HepG2 (cell line): ENCODE results near the gene FFAR1. TPM values are rescaled to one million over a fixed set of nuclear protein-coding genes. Genes with fewer than 3 reads are reported as not detected.

Experiments
- ATAC-seq: fragments of 200-7000 bp; cut with Tn5 transposase; 3 replicates; pipeline ENCODE4 v1.9.1; 2020; ENCODE audit warnings: mild to moderate bottlenecking, moderate library complexity
- BruUV-seq: library from RNA; stranded (reverse); fragments of 400-500 nt; replicated peaks from 2 replicates; lab custom pipeline; 2021; lab: Mats Ljungman, UMichigan
- CTCF ChIA-PET: fragments of 300-600 bp; formaldehyde crosslinking; extraction: SDS; loops from one replicate; lab custom pipeline; 2021; ENCODE audit warnings: low total read pairs, inconsistent platforms, low intra/inter-chr PET ratio; lab: Yijun Ruan, JAX
- POLR2A ChIA-PET: fragments of 350-600 bp; sonication (Branson Sonifier 250); formaldehyde crosslinking; loops from one replicate; lab custom pipeline; 2020; ENCODE audit warnings: antibody characterized with exemption, inconsistent platforms; lab: Yijun Ruan, JAX
- DNase-seq: peaks from one replicate; pipeline ENCODE4 v3.0.0-alpha.2; 2015; ENCODE audit warnings: low spot score
- FAIRE-seq: peaks from 3 replicates; lab custom pipeline; 2011; peaks lifted over from hg19 to GRCh38; lab: Jason Lieb, UNC
- H2AFZ ChIP-seq: one replicate; pipeline ENCODE4 v1.6.1; 2011; ENCODE audit warnings: low read length, inconsistent platforms
- H3K27ac ChIP-seq: fragments of 300-600 bp; 3 replicates; pipeline ENCODE4 v1.8.0; 2011; ENCODE audit warnings: mixed run types, mild to moderate bottlenecking, mixed read lengths, low read length, inconsistent platforms; ENCODE audit not compliant: insufficient read depth; ENCODE audit errors: extremely low read length
- H3K27me3 ChIP-seq, 2 experiments: fragments of 200-600 bp in 1 of 2; 2 replicates in 1 of 2; 3 replicates in 1 of 2; pipeline versions ENCODE4 v1.6.0 to v1.8.0; 2011; ENCODE audit warnings: low read length in 2 of 2, mild to moderate bottlenecking in 2 of 2, moderate library complexity in 2 of 2, inconsistent platforms in 1 of 2; ENCODE audit not compliant: insufficient read depth in 2 of 2, control insufficient read depth in 1 of 2
- H3K36me3 ChIP-seq, 2 experiments: fragments of 200-600 bp in 1 of 2; replicated peaks in 1 of 2; 2 replicates in 1 of 2; 3 replicates in 1 of 2; pipeline versions ENCODE4 v1.5.1 to v1.8.0; 2011; ENCODE audit warnings: low read length in 2 of 2, inconsistent platforms in 1 of 2; ENCODE audit not compliant: insufficient read depth in 2 of 2, control insufficient read depth in 1 of 2
- H3K4me1 ChIP-seq: 2 replicates; pipeline ENCODE4 v1.5.1; 2012; ENCODE audit warnings: low read length, inconsistent platforms; ENCODE audit not compliant: insufficient read depth
- H3K4me2 ChIP-seq: 2 replicates; pipeline ENCODE4 v1.6.0; 2011; ENCODE audit warnings: low read depth, low read length, inconsistent platforms
- H3K4me3 ChIP-seq, 3 experiments: fragments of 200-600 bp in 1 of 3; sonication (generic), shearing (Covaris generic) in 1 of 3; replicated peaks in 1 of 3; 2 replicates each; pipeline ENCODE4 v1.5.1; 2011 to 2016; ENCODE audit warnings: low read length in 3 of 3, inconsistent platforms in 2 of 3, low read depth in 2 of 3, mild to moderate bottlenecking in 2 of 3, control low read depth in 1 of 3, mixed read lengths in 1 of 3; ENCODE audit not compliant: insufficient read depth in 1 of 3
- H3K79me2 ChIP-seq: one replicate; pipeline ENCODE4 v1.6.1; 2011; ENCODE audit warnings: low read length, inconsistent platforms; ENCODE audit not compliant: insufficient read depth
- H3K9ac ChIP-seq: 2 replicates; pipeline ENCODE4 v1.6.0; 2011; ENCODE audit warnings: mild to moderate bottlenecking, low read depth, low read length, inconsistent platforms; ENCODE audit not compliant: insufficient read depth
- H3K9me3 ChIP-seq: 2 replicates; pipeline ENCODE4 v1.5.1; 2012; ENCODE audit warnings: mild to moderate bottlenecking, low read length
- H4K20me1 ChIP-seq: 2 replicates; pipeline ENCODE4 v1.6.0; 2011; ENCODE audit warnings: inconsistent platforms, mild to moderate bottlenecking, low read length, moderate library complexity; ENCODE audit not compliant: insufficient read depth
- ARNTL ChIP-seq: sonication (generic); formaldehyde crosslinking; IDR thresholded peaks from 2 replicates; pipeline ENCODE4 v1.4.0; 2020; ENCODE audit warnings: mild to moderate bottlenecking, missing genetic modification reagents
- BRCA1 ChIP-seq: sonication (generic); formaldehyde crosslinking; IDR thresholded peaks from 2 replicates; pipeline ENCODE4 v1.4.0; 2020; ENCODE audit warnings: missing genetic modification reagents
- CHD4 ChIP-seq: fragments of 200-600 bp; sonication (generic); IDR thresholded peaks from 2 replicates; pipeline ENCODE4 v1.7.0; 2017; ENCODE audit warnings: mild to moderate bottlenecking, low read length, borderline replicate concordance
- PHF20 ChIP-seq: sonication (generic); formaldehyde crosslinking; IDR thresholded peaks from 2 replicates; pipeline ENCODE4 v1.5.0; 2020; ENCODE audit warnings: mild to moderate bottlenecking, missing genetic modification reagents
- ZBTB4 ChIP-seq: sonication (generic); formaldehyde crosslinking; IDR thresholded peaks from 2 replicates; pipeline ENCODE4 v1.4.0; 2020; ENCODE audit warnings: missing genetic modification reagents, mild to moderate bottlenecking, borderline replicate concordance
- ZNF44 ChIP-seq: sonication (generic); formaldehyde crosslinking; IDR thresholded peaks from 2 replicates; pipeline ENCODE4 v1.5.1; 2020; ENCODE audit warnings: mild to moderate bottlenecking, missing genetic modification reagents
- WGBS: methylation state at CpG from one replicate; pipeline ENCODE4 v1.1.6; 2017; ENCODE audit warnings: low lambda C conversion rate; 5-methylcytosine and 5-hydroxymethylcytosine counted together
- in situ Hi-C: cut with HindIII; loops from 2 replicates; pipeline ENCODE4 v1.10.0; 2017; ENCODE audit warnings: low pct_unique_long_range_greater_than_20kb; ENCODE audit not compliant: extremely low pct_ligation_motif_present
- intact Hi-C: fragments of 100-400 bp; cut with micrococcal nuclease; formaldehyde crosslinking; loops from one replicate; pipeline ENCODE4 v1.10.0; 2022; ENCODE audit not compliant: unreplicated experiment
- polyA plus RNA-seq, 8 experiments: library from polyadenylated mRNA; depleted of rRNA in 3 of 8; stranded (reverse) in 7 of 8; unstranded in 1 of 8; fragments of >200 nt; fragmentation: Illumina TruSeq in 4 of 8; extraction: Trizol in 4 of 8; gene quantifications; 2 replicates each; pipeline versions ENCODE4 v1.2.1 to v1.2.3, GENCODE V29; 2011 to 2016; ENCODE audit warnings: low read depth in 4 of 8, missing spikeins in 1 of 8, mixed read lengths in 1 of 8; ENCODE audit not compliant: insufficient read depth in 1 of 8
- total RNA-seq, 5 experiments: library from RNA; depleted of rRNA; stranded (reverse); fragments of >200 nt; fragmentation: Illumina TruSeq; extraction: Trizol; gene quantifications; 2 replicates each; pipeline ENCODE4 v1.2.3, GENCODE V29; 2016; ENCODE audit warnings: low read depth in 1 of 5

FFAR1 gene
- total and polyA plus RNA-seq, 2 of the 13 experiments (the other 11 are each of a cell fraction or from before 2014, with no cell fraction given), result not detected

DNA sequence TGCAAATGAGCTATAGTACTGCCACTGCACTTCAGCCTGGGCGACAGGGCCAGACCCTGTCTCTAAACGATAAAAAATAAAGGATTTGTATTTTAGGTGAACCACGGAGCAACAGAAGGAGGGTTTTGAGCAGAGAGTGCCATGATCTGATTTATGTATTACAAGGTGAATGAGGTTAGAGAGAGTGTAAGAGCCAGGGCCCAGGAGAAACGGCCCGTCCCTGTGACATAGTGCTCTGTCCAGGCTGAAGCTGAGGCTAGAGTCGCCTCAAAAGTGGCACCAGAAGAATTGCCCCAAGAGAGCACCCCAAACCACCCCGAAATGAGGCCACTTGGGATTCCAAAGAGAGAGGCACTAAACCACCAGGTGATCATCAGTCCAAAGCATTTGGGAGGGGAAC, 38.8 kb upstream of the FFAR1 start:
- FAIRE-seq (no peak), ATAC-seq (no peak), DNase-seq (no peak)
- Histone ChIP-seq H3K27ac (peak overlapping the region; percentile 61), H3K9me3 (no peaks in the 10 kb centered on the region), H3K36me3 (no peaks in the 10 kb centered on the region), H2AFZ (no peak overlapping the region), H4K20me1 (no peaks in the 10 kb centered on the region), H3K4me2 (peak overlapping the region; percentile 48), H3K9ac (no peak overlapping the region), H3K4me3 (no peak overlapping the region), H3K79me2 (no peaks in the 10 kb centered on the region), H3K4me1 (peaks cover 92% of the 10 kb centered on the region), H3K27me3 (no peaks in the 10 kb centered on the region)
- 86% methylated on average over 7 of the region's 7 CpGs for WGBS
- in situ Hi-C loops, result no loop called here
- TF ChIP-seq PHF20 (CRISPR knock-in tag) (no peak), CHD4 (peak; percentile 42; the same call in 1 of the 2 replicates), ZNF44 (CRISPR knock-in tag) (no peak), ARNTL (0 out of 2 replicates have a peak, but pooled peaks have one; percentile 27), ZBTB4 (CRISPR knock-in tag) (0 out of 2 replicates have a peak, but pooled peaks have one; percentile 2), BRCA1 (CRISPR knock-in tag) (0 out of 2 replicates have a peak, but pooled peaks have one; percentile 10)
- CTCF ChIA-PET, result no interaction called here
- intact Hi-C loops, result no loop called here
- POLR2A ChIA-PET, result interaction anchor here (0.9 to 3.7 kb wide), 5 partner anchors 8 to 41 kb away, joined by 3 to 16 read pairs (median 4); partner anchors contain the start of gene HAMP
- BruUV-seq, result no TSS peak
